ENCODE measurements around the gene ZMYM2. TPM values are rescaled to one million over a fixed set of nuclear protein-coding genes. Genes with fewer than 3 reads are reported as not detected.

The ZMYM2 gene
- total RNA-seq, 4 donors from 2014 or later, result 42.2 to 67.8 (median 63.0) TPM

DNA sequence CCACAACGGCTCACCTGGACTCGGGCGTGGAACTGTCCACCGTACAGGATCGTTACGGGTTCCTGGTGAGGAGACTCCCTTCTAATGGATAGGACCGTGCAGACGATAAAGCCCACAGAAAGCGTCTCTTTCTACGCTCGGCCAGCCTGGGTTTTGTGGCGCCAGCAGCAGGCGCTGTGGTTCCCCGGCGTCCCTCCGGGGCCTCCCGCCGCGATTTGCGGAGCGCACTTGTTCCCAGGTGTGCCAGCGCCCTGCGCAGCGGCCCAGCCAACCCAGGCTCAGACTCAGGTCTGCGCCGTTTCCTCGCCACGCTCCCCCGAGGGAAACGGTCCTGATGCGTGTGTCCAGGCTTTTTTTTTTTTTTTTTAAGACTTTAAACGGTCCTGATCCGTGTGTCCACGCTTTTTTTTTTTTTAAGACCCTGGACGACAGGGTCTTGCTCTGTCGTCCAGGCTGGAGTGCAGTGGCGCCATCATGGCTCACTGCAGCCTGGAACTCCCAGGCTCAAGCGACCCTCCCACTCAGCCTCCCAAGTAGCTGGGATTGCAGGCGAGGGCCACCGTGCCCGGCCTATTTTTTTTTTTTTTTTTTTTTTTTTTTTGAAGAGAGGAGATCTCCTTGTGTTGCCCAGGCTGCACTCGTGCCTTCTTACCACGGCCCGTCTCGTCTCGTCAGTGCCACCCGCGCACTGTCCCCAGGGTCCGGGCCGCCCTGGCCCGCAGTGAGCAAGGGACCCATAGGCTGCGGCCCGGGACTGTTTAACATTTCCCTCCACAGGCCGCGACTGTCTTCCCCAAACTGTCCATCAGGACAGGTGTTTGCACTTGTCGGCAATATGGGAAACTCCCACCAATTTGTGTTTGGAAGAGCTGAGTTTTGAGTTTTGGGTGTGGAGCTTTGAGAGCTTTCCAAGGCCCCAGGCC lies 178.5 kb downstream of the ZMYM2 start:
- TF ChIP-seq CTCF (IDR thresholded peaks at IDR 0.05), result no peak
- no peak for ATAC-seq (ENCODE audit: low FRiP score)
- DNase-seq (ENCODE audit: low spot score), result no peak

DNA sequence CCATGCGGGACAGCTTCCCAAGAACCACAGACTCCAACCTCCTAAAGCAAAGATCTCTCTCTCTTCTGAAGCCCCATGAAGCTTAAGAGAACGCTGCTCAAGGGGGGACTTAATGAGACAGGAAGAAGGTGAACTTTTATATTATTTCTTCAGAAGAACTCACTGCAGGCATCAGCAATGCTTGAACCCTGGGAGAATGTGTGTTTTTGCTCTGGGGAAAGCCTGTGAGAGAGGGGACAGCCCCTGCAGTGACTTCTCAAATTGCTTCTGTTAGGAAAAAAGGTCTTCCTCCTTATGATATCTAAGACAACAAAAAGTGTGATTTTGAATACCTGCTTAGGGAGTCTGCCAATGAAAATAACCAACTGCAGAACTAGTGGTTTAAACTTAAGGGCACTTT lies 179.3 kb downstream of the ZMYM2 start:
- DNase-seq (ENCODE audit: low spot score), result no peak
- TF ChIP-seq CTCF (IDR thresholded peaks at IDR 0.05), result no peak
- ATAC-seq (ENCODE audit: low FRiP score), result no peak

GRCh38 chr13:20140487-20140886 lies 182.0 kb downstream of the ZMYM2 start:
- ATAC-seq (ENCODE audit: low FRiP score), result no peak
- TF ChIP-seq CTCF (IDR thresholded peaks at IDR 0.05), result no peak
- no peak for DNase-seq (ENCODE audit: low spot score)

Other genes with a start within 250 kb of the ZMYM2 start
- gene PSPC1, start 175.8 kb upstream of the ZMYM2 start, total RNA-seq, result 10 to 100 TPM; 53.9 to 83.1 (median 69.6) TPM
- 10 to 100 TPM; 13.7 to 20.1 (median 16.0) TPM for gene ZMYM5, start 95.1 kb upstream of the ZMYM2 start, total RNA-seq
- 1 to 10 TPM in 1 of 4 donors, under 1 TPM in 2, not detected in 1; 0.19 to 1.6 (median 0.60) TPM for gene GJA3, start 202.3 kb downstream of the ZMYM2 start, total RNA-seq
- gene GJB2, start 234.2 kb downstream of the ZMYM2 start, total RNA-seq, result 10 to 100 TPM in 1 of 4 donors, 1 to 10 TPM in 1, under 1 TPM in 1, not detected in 1; 0.63 to 13.5 (median 7.4) TPM

All from omental fat pad (tissue), 4 donors.